Ramos (cell line): Measurements from ENCODE around the gene DMRT3.
"Not testable (repeated sequence)": the region's sequence is repeated elsewhere in the genome, so short reads cannot be mapped to it uniquely, and the experiment has no call there.

Experiments
- in situ Hi-C: fragments of 300-500 bp; cut with MboI; formaldehyde crosslinking; loops from one replicate; pipeline ENCODE4 v1.14.3; 2022; ENCODE audit warnings: low sequenced_read_pairs; ENCODE audit not compliant: unreplicated experiment

Gene DMRT3

DNA sequence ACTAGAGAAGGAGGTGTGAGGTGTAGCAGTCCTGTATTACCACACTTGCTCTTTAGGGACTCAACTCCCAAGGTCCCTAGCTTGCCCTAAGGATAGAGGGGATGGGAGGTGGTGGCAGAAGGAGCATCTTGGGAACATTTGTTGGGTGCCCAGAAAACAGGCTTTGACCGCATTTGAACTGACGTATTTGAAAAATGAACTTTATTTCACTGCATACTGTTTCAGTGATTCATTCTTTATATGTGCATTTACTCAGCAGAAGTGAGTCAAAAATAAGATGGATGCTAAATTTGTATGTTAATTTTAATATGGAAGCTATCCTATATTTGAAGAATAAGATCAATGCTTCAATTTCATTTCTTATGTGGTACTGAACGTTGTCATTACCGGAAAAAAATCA lies 18.7 kb downstream of the DMRT3 start:
- in situ Hi-C loops: no loop called here

DNA sequence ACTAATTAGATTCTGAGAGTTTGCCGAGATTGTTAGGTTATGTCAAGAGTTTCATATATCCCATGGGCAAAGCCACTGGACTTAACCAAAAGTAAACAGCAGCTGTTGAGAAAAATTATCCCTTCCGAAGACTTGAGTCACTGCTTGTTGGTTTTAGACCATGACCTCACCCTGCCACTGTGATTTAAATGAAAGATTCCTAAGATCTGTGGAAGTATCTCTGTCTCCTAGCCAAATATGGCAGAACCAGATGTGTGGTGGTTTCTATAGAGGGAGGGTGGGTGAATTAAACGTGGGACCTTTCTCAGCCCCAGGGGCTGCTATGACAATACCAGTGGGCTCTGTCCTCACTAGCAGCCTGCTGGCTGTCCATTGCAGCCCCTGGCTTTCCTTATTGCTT lies 19.3 kb downstream of the DMRT3 start:
- in situ Hi-C loops: no loop called here

DNA sequence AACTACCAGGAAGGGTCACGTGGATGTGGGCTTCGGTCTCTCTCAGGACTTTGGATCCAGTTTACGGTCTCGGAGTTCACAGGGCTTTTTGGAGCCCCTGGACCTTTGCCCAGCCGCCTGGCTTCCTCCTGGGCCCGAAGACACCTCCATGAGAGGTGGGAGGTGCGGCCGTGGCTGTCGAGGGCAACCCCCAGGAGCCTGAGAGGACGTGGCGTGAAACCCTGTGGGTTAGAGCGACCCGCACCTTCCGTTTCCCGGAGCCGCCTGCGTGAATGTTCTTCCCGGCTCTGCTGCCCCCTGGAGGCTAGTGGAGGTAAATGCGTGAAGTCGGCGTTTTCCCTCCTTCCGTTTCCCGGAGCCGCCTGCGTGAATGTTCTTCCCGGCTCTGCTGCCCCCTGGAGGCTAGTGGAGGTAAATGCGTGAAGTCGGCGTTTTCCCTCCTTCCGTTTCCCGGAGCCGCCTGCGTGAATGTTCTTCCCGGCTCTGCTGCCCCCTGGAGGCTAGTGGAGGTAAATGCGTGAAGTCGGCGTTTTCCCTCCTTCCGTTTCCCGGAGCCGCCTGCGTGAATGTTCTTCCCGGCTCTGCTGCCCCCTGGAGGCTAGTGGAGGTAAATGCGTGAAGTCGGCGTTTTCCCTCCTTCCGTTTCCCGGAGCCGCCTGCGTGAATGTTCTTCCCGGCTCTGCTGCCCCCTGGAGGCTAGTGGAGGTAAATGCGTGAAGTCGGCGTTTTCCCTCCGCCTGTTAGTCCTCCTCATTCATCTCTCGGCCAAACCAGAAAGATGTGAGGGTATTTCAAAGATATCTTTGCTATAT lies 22.1 kb downstream of the DMRT3 start:
- in situ Hi-C loops: not testable (repeated sequence)

DNA sequence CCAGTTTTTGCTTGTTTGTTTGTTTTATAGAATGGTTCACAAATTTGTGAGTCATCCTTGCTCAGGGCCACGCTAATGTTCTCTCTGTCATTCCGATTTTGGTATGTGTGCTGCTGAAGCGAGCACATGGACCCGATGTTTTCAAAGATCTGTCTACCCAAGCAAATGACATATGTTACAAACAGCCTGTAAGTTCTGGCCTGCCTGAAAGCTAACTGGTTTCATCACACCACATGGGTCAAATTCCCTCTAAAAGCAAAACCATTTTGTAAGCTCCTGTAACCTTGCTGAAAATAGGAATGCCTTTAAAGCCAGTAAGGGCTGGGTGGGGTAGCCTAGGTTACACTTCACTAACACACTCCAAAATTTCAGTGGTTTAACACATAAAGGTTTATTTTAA lies 25.4 kb downstream of the DMRT3 start:
- in situ Hi-C loops: loop anchor here (5.0 to 25.0 kb wide), 2 partner anchors 110 to 390 kb away; no protein-coding TSS in a partner anchor

DNA sequence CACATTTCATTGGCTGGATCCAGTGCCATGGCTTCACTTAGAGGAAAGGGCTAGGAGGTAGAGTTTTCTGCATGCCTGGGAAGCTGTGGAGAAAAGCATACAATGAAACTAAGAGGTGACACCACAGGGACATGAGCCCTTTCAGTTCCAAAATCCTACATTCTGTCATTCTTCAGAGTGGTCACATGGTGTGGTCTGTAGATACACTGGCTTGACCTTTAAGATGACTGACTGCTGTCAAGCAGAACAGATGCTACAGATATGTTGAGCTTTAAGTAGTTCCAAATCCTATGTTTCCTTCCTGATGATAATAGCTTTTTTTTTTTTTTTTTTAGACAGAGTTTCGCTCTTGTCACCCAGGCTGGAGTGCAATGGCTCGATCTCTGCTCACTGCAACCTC lies 26.2 kb downstream of the DMRT3 start:
- in situ Hi-C loops: loop anchor here (5.0 to 25.0 kb wide), 2 partner anchors 110 to 390 kb away; no protein-coding TSS in a partner anchor

DNA sequence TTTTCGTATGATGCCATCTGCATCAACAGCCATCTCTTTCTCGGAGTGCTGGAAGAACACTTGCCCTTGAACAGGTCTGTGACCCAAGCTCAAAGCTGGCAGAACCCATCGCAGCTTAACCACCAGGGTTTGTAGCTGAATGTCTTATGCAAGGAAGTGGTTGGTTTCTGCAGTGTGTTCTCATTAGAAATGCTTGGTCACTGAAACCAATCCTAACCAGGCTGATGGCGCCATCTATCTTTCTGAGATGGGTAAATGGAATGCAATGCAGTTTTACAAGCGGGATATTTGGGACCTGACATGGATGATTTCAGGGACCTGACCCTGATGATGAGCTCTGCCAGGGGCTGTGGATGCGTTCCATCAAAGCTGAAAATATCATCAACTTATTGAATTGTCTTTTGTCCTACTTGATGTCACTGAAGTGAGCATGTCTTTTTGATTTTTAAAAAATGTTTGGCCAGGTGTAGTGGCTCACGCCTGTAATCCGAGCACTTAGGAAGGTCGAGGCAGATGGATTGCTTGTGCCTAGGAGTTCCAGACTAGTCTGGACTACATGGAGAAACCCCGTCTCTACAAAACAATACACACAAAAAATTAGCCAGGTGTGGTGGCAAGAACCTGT lies 28.7 kb downstream of the DMRT3 start:
- in situ Hi-C loops: loop anchor here (25.0 kb wide), 1 partner anchor 393 kb away; no protein-coding TSS in a partner anchor

DNA sequence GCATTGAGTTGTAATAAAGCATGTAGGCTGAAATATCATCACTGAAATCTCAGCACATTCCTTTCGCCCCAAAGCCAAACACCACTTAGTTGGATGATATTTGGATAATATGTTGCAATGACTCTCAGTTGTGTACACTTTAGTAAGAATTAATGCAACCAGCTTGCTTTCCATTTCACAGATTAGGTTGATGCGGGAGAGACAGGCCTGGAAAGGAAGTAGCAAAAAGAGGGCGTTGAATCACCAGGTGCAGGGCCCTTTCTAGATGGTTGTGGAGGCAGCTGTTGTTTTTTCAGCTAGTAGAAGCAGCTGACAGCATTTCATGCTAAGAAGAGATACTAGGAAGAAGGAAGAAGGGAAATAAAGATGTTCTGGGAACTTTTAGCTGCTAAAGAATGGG lies 30.9 kb downstream of the DMRT3 start:
- in situ Hi-C loops: loop anchor here (25.0 kb wide), 1 partner anchor 395 kb away; no protein-coding TSS in a partner anchor

DNA sequence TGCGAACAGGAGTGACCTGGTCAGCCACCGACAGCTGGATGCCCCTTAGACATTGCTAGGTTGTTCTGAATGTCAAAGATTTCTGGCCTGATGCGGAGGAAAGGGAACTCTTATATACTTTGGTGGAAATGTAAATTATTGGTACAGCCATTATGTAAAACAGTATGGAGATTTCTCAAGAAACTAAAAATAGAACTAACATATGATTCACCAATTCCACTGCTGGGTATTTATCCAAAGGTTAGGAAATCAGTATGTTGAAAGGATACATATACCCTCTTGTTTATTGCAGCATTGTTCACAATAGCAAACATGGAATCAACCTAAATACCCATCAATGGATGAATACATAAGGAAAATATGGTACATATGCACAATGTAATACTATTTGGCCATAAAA lies 31.8 kb downstream of the DMRT3 start:
- in situ Hi-C loops: loop anchor here (25.0 kb wide), 1 partner anchor 396 kb away; no protein-coding TSS in a partner anchor

DNA sequence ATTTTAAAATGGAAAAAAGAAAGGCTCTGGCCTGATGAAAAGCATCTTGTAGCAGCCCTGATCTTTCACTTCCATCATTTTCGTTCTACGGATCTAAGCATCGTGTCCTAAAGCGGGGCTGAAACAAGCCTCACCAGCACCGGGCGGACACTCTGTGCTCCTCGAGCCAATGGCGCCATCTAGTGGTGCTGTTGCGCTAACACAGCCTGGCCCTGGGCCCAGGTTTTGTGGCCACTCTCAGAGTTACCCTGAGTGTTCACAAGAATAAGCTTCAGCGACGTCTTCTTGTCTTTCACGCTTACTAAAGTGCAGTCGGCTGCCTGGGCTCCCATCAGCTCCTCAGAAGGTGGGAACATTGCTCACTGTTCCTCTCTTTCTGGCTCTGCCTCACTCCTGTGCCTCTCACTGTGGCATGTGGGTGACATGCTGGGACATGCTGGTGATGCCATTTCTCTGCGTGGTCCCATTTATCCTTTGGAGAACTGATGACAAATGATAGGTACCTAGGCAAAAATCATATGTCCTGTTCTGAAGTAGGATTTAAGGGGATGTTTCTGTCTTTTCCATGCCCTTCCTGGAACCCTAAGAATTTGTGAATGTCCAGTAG lies 32.7 kb downstream of the DMRT3 start:
- in situ Hi-C loops: loop anchor here (25.0 kb wide), 1 partner anchor 397 kb away; no protein-coding TSS in a partner anchor

DNA sequence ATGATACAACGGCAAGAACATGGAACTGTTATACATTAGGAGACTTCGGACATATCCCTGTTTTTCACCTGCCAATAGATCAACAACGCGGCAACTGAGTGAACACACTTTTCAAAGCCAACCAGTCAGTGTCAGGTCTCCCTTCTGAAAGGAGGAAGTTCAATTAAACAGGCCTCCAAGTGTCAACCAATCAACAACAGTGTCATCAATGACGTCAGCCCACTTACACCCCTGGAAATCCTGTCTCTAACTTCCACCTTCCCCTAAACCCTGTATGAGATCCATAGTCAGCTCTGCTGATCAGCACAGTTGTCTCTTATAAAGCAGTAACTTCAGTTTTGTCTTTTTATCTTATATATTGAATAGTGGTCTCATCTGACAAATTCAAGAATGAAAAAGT lies 36.6 kb downstream of the DMRT3 start:
- in situ Hi-C loops: loop anchor here (25.0 kb wide), 1 partner anchor 401 kb away; no protein-coding TSS in a partner anchor

DNA sequence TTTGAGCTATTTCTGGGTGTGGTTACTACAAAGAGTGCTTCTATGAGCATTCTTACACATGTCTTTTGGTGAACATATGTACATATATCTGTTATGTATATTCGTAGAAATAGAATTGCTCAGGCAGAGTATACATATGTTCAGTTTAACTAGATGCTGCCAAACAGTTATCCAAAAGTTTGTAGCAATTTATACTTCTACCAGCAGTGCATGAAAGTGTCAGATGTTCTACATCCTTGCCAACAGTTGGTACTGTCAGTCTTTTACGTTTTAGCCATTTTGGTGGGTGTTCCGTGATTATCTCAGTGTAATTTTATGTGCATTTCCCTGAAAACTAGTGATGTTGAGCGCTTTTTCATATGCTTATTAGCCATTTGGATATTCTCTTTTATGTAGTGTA lies 37.8 kb downstream of the DMRT3 start:
- in situ Hi-C loops: loop anchor here (25.0 kb wide), 1 partner anchor 402 kb away; no protein-coding TSS in a partner anchor

DNA sequence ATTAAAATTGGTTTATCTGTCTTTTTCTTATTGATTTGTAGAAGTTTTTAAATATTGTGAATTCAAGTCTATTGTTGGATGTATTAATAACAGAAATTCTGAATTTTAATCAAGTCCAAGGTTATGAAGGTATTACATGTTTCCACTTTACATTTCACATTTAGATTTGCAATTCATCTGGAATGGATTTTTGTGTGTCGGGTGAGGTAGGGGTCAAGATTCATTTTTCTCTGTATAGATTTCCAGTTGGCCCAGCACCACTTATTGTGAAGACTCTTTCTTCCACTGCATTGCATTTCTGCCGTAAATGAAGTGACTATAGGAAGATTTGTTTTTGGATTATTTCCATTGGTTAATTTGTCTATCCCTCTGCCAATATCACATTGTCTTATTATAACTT lies 38.2 kb downstream of the DMRT3 start:
- in situ Hi-C loops: loop anchor here (25.0 kb wide), 1 partner anchor 402 kb away; no protein-coding TSS in a partner anchor

DNA sequence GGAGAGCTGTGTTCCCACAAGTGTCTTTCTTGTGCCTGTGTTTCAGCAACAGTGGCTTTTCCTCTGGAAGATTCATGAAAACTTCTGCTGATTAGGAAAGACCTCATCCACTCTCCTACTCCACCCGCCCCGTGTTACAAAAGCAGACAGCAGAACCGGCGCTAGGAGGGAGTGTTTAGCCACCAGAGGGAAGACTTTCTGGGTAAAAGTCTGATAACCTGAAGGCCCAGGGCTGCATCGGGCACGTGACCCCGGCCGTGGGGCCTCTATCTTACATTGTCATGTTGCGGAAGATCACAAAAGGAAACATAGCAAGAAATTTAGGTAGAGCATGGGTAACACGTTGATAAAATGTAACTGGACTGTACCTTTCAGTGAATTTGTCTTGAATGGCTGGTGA lies 41.7 kb downstream of the DMRT3 start:
- in situ Hi-C loops: loop anchor here (25.0 kb wide), 1 partner anchor 406 kb away; no protein-coding TSS in a partner anchor

DNA sequence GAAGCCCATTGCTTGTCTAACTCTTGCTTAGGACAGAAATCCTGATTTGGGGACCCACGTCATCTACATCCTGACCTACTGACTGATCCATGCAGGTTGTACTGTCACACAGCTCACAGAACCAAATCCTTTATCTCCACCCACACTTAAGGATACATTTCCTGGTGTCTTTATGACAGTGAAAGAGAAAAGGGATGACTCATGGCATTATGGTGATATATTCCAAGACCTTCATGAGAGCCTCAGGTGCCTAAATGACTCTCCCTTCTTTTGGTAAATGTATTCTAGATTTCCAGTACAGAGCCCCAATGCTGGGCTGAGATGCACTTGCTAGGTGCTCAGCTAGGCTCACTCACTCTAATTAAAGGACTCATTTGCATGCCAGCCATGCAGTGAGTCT lies 47.7 kb downstream of the DMRT3 start:
- in situ Hi-C loops: loop anchor here (25.0 kb wide), 1 partner anchor 412 kb away; no protein-coding TSS in a partner anchor

DNA sequence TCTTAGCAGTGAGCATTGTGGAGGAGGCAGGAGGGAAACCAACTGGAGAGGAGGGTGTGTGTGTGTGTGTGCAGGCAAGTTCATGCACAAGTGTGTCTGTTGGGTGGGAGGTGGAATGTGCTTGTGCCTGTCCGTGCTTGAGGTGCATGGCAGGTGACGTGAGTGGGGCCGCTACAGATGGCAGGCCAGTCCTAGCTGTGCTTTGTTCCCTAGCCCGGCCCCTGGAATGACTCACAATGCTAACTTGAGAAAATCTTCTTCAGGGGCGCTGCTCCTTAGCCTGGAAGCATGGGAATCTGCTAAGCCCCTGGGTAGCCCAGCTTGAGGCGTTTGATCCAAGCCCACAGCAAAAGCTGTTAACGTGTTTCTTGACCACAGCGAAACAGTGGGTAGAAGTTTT lies 48.7 kb downstream of the DMRT3 start:
- in situ Hi-C loops: no loop called here

DNA sequence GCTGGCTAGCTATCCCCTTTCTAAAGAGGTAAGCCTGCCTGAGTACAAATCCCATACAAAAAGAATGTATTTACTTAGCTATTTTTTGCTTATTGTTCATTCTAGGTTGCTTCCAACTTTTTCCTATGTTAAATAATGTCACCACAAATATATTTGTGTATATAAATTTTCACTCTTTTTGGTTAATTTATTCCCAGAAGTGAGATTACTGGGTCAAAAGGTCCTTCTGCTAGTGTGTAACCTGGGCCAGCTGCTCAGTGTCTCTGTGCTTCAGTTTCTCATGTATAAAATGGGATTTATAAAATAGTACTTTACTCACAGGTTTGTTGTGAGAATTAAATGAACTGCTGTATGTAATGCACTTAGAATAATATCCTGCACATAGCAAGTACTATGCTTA lies 49.8 kb downstream of the DMRT3 start:
- in situ Hi-C loops: no loop called here

DNA sequence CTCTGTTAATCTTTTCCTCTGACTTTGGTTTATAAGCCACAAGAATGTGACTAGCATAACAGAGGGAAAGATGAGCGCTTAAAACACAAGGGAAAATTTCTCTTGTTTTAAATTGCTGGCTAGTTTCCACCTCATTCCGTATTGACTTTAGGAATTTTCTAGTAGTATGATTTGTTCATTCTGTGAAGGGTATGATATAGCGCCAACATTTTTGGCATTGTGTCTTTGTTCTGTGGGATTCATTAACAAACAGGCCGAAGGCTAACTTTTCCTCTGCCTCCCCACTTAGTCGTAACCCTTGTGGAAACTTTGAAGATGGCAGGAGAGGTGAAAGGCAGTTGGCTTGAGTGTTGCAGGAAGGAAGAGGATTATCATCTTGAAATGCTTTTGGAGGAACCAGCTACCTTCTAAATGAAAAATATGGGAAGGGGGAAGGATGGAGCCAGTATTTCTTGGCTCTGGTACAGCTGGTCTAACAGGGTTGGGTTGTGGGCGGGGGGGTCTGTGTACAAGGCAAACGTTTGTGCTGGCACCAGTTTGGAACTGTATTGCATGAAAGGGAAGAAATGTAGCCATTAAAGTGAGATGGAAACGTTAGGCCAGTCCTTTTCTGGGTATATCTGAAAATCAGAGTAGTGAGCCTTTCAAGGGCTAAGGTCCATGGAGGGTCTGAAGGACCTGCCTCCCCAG lies 52.2 kb downstream of the DMRT3 start:
- in situ Hi-C loops: no loop called here

DNA sequence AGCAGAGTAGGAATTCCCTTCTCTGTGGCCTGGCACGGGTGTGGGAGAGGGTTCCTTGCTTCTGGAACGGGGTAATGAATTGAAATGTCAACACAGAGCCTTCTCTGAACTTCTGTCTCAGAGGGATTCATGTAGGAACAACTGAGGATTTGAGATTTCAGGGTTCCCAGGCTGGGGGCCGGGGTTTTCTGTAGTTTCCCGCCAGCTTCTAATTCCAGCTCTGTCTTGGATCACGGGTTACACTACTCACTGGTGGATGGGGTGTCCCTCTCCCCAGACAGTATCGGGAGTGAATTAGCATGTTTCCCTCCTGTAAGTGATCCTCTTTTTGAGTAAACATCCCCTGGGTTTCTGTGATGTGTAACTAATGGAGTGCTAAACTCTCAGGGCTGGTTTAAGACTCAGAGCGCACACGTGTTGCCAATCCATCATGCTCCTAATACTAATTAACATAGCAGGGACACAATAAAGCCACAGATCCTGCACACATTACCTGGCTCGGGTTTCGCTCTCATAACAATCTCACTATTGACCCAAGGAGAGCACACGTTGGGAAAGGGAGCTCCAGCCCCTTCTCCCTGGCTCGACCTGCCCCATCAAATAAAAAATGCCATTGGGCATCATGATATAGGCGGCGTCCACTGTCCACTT lies 55.6 kb downstream of the DMRT3 start:
- in situ Hi-C loops: no loop called here

DNA sequence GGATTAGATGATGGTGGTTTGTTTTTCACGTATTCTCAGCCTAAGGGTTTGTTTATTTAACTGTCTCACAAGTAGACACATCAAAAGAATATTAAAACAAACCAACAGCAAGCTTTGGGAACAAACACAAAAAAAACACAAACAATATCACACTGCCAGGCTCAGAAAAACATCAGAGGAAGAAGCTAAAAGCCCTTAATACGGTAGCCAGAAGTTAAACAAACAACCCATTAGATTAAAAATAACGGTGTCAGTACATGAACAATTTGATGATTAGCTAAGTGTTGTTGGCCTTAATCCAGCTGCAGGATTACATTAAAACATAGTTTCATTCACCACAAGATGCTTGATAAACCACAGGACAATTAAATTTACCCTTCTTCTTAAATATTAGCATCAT lies 57.8 kb downstream of the DMRT3 start:
- in situ Hi-C loops: no loop called here

DNA sequence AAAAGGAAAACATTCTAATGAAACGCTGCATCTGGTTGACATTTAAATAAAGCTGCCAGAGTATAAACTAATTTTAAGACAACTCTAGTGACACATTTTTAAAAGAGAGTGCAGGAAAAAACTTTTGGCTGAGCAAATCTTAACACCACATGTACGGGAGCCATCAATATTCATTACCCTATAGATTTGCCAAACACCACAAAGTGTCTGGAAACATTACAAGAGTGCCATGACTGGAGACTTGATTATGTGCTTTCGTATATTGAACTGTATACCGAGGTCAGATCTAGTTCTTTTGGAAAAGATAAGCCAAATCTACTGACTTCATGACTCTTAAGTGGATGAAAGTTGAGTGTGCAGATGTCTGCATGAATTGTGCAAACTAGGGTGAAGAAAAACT lies 63.1 kb downstream of the DMRT3 start:
- in situ Hi-C loops: no loop called here
